ENCODE measurements around the gene CYB561D1.
A peak's percentile ranks its signal among the peaks of the same experiment; 100 is the strongest.

The CYB561D1 gene

DNA sequence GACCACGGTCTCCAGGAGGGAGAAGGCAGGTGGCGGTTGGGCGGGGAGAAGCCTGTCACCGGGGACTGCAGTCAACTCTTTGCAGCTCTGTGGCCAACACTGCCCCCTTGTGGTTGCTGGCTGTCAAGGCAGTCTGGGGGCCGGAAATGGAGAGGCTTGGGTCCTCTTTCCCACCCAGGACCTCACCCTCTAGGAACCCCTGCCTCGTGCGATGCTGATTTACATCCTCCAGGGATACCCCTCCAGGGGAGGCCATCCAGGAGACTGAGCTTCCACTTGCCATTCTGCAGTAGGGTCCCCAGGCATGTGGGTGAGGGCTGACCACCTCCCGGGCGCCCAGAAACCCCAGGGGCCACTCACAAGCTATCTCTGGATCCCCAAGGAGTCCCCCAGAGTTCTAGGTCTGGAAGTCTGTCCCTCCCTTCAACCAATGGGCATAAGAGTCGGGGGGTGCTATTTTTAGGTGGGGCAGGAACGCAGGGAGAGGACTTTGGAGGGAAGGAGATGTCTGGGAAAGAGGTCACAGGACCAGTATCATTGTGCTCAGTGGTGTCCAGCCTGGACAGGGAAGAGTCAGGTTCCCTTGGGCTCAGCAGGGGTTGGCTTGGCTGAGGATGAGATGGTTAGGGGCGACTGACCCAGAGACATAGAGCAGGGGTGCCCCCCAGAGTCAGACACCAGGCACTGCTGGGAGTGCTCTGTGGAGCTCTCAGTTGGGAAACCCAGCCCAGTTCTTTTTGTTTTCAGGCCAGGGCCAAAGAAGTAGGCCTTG lies 38.7 kb downstream of the CYB561D1 start:
- peaks cover 19% of the 10 kb centered on the region for H3K4me1 ChIP-seq
- peak; percentile 88 for DNase-seq
- TF ChIP-seq, protein P1, sequence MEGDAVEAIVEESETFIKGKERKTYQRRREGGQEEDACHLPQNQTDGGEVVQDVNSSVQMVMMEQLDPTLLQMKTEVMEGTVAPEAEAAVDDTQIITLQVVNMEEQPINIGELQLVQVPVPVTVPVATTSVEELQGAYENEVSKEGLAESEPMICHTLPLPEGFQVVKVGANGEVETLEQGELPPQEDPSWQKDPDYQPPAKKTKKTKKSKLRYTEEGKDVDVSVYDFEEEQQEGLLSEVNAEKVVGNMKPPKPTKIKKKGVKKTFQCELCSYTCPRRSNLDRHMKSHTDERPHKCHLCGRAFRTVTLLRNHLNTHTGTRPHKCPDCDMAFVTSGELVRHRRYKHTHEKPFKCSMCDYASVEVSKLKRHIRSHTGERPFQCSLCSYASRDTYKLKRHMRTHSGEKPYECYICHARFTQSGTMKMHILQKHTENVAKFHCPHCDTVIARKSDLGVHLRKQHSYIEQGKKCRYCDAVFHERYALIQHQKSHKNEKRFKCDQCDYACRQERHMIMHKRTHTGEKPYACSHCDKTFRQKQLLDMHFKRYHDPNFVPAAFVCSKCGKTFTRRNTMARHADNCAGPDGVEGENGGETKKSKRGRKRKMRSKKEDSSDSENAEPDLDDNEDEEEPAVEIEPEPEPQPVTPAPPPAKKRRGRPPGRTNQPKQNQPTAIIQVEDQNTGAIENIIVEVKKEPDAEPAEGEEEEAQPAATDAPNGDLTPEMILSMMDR (IDR thresholded peaks at IDR 0.05; ENCODE audit: low read depth, low read length): peak; percentile 98
- H3K27me3 ChIP-seq: no peaks in the 10 kb centered on the region
- H3K9me3 ChIP-seq: no peaks in the 10 kb centered on the region
- no peaks in the 10 kb centered on the region for H3K36me3 ChIP-seq
- H3K4me3 ChIP-seq (ENCODE audit: low read depth, low read length): peak overlapping the region; percentile 37

DNA sequence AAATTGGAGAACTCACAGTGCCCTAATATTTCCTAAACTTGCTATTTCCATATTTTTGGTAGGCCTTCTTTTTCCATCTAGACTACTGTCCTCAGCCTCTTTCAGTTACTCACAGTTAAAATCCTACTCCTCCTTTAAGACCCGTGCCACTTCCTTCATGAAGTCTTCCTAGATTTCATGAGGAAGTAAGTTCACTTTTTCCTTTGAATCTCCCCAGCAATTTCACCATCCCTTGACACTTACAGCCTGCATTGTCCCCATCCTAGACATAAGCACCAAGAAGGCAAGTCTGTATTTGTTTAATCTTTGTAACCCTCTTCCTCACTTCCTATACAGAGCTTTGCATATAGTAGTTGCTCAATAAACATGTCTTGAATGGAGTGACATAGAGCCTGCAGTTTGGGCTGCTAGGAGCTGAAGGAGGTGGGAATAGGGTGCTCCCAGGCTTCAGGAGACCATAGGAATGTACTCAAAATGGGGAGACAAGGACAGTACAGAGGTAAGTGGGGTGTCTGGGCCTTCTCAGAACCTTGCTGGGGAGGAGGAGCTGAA lies 40.5 kb downstream of the CYB561D1 start:
- Histone ChIP-seq H3K27me3 (no peaks in the 10 kb centered on the region), H3K4me1 (peaks cover 19% of the 10 kb centered on the region), H3K4me3 (ENCODE audit: low read depth, low read length) (no peak overlapping the region), H3K36me3 (no peaks in the 10 kb centered on the region), H3K9me3 (no peaks in the 10 kb centered on the region)
- DNase-seq: no peak
- TF ChIP-seq, protein P1 (IDR thresholded peaks at IDR 0.05; ENCODE audit: low read depth, low read length): no peak

DNA sequence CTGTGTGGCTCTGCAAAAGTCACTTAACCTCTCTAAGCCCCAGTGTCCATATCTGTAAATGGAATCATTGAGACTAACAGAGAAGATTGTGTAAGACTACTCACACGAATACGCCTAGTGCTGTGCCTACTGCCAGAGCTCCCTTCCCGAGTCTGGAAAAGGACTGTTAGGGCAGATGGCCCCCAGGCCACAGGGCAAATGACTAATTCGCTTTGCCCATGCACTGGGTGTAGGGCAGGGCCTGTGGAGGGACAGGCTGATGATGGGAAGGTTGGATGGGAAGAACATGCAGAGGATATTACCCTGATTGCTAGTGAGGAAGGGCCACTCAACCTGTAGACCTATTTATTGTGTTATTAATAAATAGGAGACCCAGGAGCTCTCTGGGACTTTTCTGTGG lies 41.6 kb downstream of the CYB561D1 start:
- H3K4me1 ChIP-seq: peaks cover 10% of the 10 kb centered on the region
- H3K27me3 ChIP-seq: no peaks in the 10 kb centered on the region; the same call in 1 of the 2 replicates
- H3K9me3 ChIP-seq: no peaks in the 10 kb centered on the region
- no peak for DNase-seq
- TF ChIP-seq, protein P1 (IDR thresholded peaks at IDR 0.05; ENCODE audit: low read depth, low read length): no peak
- no peaks in the 10 kb centered on the region for H3K36me3 ChIP-seq
- no peak overlapping the region for H3K4me3 ChIP-seq (ENCODE audit: low read depth, low read length)

DNA sequence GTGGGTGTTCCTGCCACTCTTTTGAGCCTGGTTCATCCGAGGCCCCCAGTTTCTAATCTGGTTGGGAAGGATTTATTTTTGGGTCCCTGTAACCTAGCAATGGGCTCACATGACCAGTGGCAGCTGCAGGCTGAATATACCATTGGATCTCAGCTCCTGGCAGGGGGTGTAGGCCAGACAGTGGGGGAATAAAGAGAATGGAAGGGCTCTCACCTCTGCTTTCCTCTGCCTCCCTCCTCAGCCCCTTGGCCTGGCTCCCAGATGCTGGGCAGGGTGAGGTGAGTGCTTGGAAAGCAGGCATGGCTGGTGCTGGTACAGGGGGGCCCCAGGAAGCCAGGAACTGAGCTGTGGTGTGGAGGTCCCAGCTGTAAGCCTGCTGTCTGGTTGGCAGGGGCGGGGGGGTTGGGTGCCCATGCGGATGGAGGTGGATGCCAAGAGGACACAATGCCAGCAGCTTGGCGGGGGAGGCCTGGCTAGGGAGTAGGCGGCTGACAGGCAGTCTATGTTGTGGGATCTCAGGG lies 42.1 kb downstream of the CYB561D1 start:
- TF ChIP-seq, protein P1 (IDR thresholded peaks at IDR 0.05; ENCODE audit: low read depth, low read length): no peak
- no peaks in the 10 kb centered on the region; the same call in 1 of the 2 replicates for H3K27me3 ChIP-seq
- H3K36me3 ChIP-seq: no peaks in the 10 kb centered on the region
- DNase-seq: no peak
- peaks cover 5% of the 10 kb centered on the region for H3K4me1 ChIP-seq
- H3K4me3 ChIP-seq (ENCODE audit: low read depth, low read length): no peak overlapping the region
- no peaks in the 10 kb centered on the region for H3K9me3 ChIP-seq

DNA sequence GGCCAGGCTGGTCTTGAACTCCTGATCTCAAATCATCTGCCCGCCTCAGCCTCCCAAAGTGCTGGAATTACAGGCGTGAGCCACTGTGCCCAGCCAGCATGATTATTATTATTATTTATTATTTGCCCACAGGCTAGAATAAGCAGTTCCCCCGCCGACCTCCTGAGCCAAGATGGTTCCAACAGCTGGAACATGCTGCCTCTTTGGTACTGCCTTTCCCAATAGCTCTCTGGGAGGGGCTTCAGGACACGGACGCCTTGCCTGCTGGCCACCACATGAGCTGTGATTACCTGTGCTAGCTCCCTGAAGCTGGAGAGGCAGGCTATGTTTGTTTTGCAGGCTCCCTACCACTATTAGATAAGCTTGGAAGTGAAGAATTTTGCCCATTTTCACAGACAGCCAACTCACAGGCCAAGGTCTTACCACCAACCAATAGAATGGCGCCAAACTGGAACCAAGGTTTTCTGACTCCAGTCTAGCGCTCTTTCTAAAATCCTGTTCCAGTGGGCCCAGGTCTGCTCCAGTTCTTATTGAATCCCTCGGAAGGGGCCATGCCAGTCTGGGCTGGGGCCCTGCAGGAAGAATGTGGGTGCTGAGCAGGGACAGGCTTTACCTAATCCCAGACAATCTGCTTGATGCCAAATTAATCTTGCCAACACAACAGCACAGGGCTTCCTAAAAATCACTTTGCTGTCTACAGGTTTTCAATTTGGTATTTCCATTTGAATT lies 43.7 kb downstream of the CYB561D1 start:
- TF ChIP-seq, protein P1 (IDR thresholded peaks at IDR 0.05; ENCODE audit: low read depth, low read length): no peak
- no peak for DNase-seq
- no peak overlapping the region for H3K4me3 ChIP-seq (ENCODE audit: low read depth, low read length)
- peaks cover 1% of the 10 kb centered on the region for H3K4me1 ChIP-seq
- no peaks in the 10 kb centered on the region for H3K36me3 ChIP-seq
- H3K27me3 ChIP-seq: no peaks in the 10 kb centered on the region; the same call in 1 of the 2 replicates
- H3K9me3 ChIP-seq: no peaks in the 10 kb centered on the region
